H1 (cell line): ENCODE data around the gene ASCC3. TPM values are rescaled to one million over a fixed set of nuclear protein-coding genes. Genes with fewer than 3 reads are reported as not detected.

Experiments used
- CTCF ChIA-PET: fragments of 300-600 bp; sonication (Branson Sonifier 250); formaldehyde crosslinking; loops from one replicate; lab custom pipeline; 2021; ENCODE audit not compliant: partially characterized antibody; lab: Charles Lee
- POLR2A ChIA-PET: fragments of 300-600 bp; sonication (Branson Sonifier 250); formaldehyde crosslinking; loops from one replicate; lab custom pipeline; 2021; ENCODE audit warnings: inconsistent platforms; ENCODE audit not compliant: partially characterized antibody; lab: Charles Lee
- DNase-seq, 2 experiments: peaks; one replicate each; pipeline versions ENCODE4 v3.0.0 to v3.0.0-alpha.2; 2010 to 2022; ENCODE audit warnings: low spot score in 2 of 2, low read depth in 1 of 2, mixed read lengths in 1 of 2
- FAIRE-seq: peaks from 2 replicates; lab custom pipeline; 2011; peaks lifted over from hg19 to GRCh38; lab: Jason Lieb, UNC
- H2AFZ ChIP-seq: 2 replicates; pipeline ENCODE4 v1.8.1; 2012; ENCODE audit warnings: low read length, inconsistent platforms
- H2AK5ac ChIP-seq: 2 replicates; pipeline ENCODE4 v1.6.1; 2013; ENCODE audit warnings: low read depth, low read length
- H2BK120ac ChIP-seq: replicated peaks from 2 replicates; pipeline ENCODE3; 2013; ENCODE audit warnings: low read depth, low read length, inconsistent platforms
- H2BK12ac ChIP-seq: 2 replicates; pipeline ENCODE4 v1.6.1; 2013; ENCODE audit warnings: low read depth, low read length
- H2BK15ac ChIP-seq: 2 replicates; pipeline ENCODE4 v1.6.1; 2013; ENCODE audit warnings: low read length
- H2BK20ac ChIP-seq: 2 replicates; pipeline ENCODE4 v1.6.1; 2013; ENCODE audit warnings: low read length
- H2BK5ac ChIP-seq: 2 replicates; pipeline ENCODE4 v1.6.1; 2013; ENCODE audit warnings: low read depth, low read length
- H3K14ac ChIP-seq: 2 replicates; pipeline ENCODE4 v1.6.1; 2013; ENCODE audit warnings: inconsistent platforms; ENCODE audit not compliant: insufficient read length
- H3K18ac ChIP-seq: 2 replicates; pipeline ENCODE4 v1.6.1; 2013; ENCODE audit warnings: low read length; ENCODE audit errors: extremely low read depth
- H3K23ac ChIP-seq: 2 replicates; pipeline ENCODE4 v1.6.1; 2013; ENCODE audit warnings: inconsistent platforms; ENCODE audit not compliant: insufficient read length
- H3K23me2 ChIP-seq: 2 replicates; pipeline ENCODE4 v1.6.1; 2013; ENCODE audit warnings: low read depth, low read length
- H3K27ac ChIP-seq: 2 replicates; pipeline ENCODE4 v1.6.1; 2011; ENCODE audit warnings: low read depth, low read length, inconsistent platforms
- H3K27me3 ChIP-seq, 4 experiments: replicated peaks in 1 of 4; 1 replicate in 1 of 4; 2 replicates in 3 of 4; pipeline versions ENCODE4 v1.6.1 to v1.8.1; 2011 to 2013; ENCODE audit warnings: low read length in 3 of 4, mild to moderate bottlenecking in 3 of 4, inconsistent platforms in 2 of 4, mixed read lengths in 2 of 4, moderate library complexity in 1 of 4; ENCODE audit not compliant: control insufficient read depth in 3 of 4, insufficient read depth in 3 of 4; ENCODE audit errors: extremely low read depth in 1 of 4
- H3K36me3 ChIP-seq, 4 experiments: 2 replicates each; pipeline versions ENCODE4 v1.6.1 to v1.8.1; 2011 to 2013; ENCODE audit warnings: mild to moderate bottlenecking in 4 of 4, low read length in 3 of 4, moderate library complexity in 2 of 4, control low read depth in 1 of 4, inconsistent platforms in 1 of 4; ENCODE audit not compliant: insufficient read depth in 4 of 4, control insufficient read depth in 2 of 4
- H3K4ac ChIP-seq: replicated peaks from 2 replicates; pipeline ENCODE3; 2013; ENCODE audit warnings: low read length, low read depth, mixed read lengths, inconsistent platforms; ENCODE audit not compliant: insufficient read length
- H3K4me1 ChIP-seq, 4 experiments: replicated peaks in 1 of 4; 1 replicate in 1 of 4; 2 replicates in 3 of 4; pipeline versions ENCODE4 v1.6.1 to v1.8.1; 2011 to 2013; ENCODE audit warnings: low read length in 3 of 4, inconsistent platforms in 2 of 4, mixed read lengths in 1 of 4; ENCODE audit not compliant: insufficient read depth in 4 of 4, control insufficient read depth in 3 of 4
- H3K4me2 ChIP-seq, 2 experiments: 2 replicates each; pipeline versions ENCODE4 v1.6.1 to v1.8.1; 2011 to 2013; ENCODE audit warnings: low read depth in 2 of 2, low read length in 2 of 2, control low read depth in 1 of 2, inconsistent platforms in 1 of 2, mild to moderate bottlenecking in 1 of 2; ENCODE audit not compliant: insufficient read depth in 1 of 2
- H3K4me3 ChIP-seq, 4 experiments: fragments of 200-600, 300-600 bp in 1 of 4; sonication (generic), shearing (Covaris generic), sonication (Bioruptor Twin) in 1 of 4; 2 replicates each; pipeline versions ENCODE4 v1.5.1 to v1.8.1; 2011 to 2016; ENCODE audit warnings: low read length in 4 of 4, low read depth in 3 of 4, control low read depth in 2 of 4, inconsistent platforms in 2 of 4, mild to moderate bottlenecking in 2 of 4, mixed read lengths in 1 of 4, moderate library complexity in 1 of 4; ENCODE audit not compliant: insufficient read depth in 2 of 4; ENCODE audit errors: extremely low read depth in 1 of 4
- H3K56ac ChIP-seq: replicated peaks from 2 replicates; pipeline ENCODE3; 2013; ENCODE audit warnings: low read depth, mild to moderate bottlenecking, mixed read lengths, low read length, inconsistent platforms; ENCODE audit not compliant: insufficient read length
- H3K79me1 ChIP-seq: 2 replicates; pipeline ENCODE4 v1.6.1; 2013; ENCODE audit warnings: low read depth, low read length, control low read depth
- H3K79me2 ChIP-seq, 2 experiments: 2 replicates each; pipeline versions ENCODE4 v1.6.1 to v1.8.1; 2012 to 2013; ENCODE audit warnings: low read length in 2 of 2, mild to moderate bottlenecking in 2 of 2, inconsistent platforms in 1 of 2; ENCODE audit not compliant: insufficient read depth in 2 of 2, control insufficient read depth in 1 of 2
- H3K9ac ChIP-seq, 4 experiments: replicated peaks in 1 of 4; 1 replicate in 1 of 4; 2 replicates in 3 of 4; pipeline versions ENCODE4 v1.6.1 to v1.8.1; 2011 to 2013; ENCODE audit warnings: low read depth in 3 of 4, low read length in 3 of 4, control low read depth in 2 of 4, mild to moderate bottlenecking in 2 of 4, moderate library complexity in 2 of 4, inconsistent platforms in 1 of 4; ENCODE audit errors: extremely low read depth in 1 of 4
- H3K9me3 ChIP-seq, 2 experiments: 2 replicates each; pipeline versions ENCODE4 v1.6.1 to v1.8.1; 2012 to 2013; ENCODE audit warnings: mild to moderate bottlenecking in 2 of 2, moderate library complexity in 2 of 2, control low read depth in 1 of 2, inconsistent platforms in 1 of 2, low read depth in 1 of 2, low read length in 1 of 2, mixed read lengths in 1 of 2; ENCODE audit not compliant: insufficient read depth in 2 of 2
- H4K20me1 ChIP-seq, 2 experiments: replicated peaks in 1 of 2; 2 replicates each; pipeline versions ENCODE3 to v1.8.1; 2011 to 2013; ENCODE audit warnings: inconsistent platforms in 2 of 2, low read length in 2 of 2, mild to moderate bottlenecking in 1 of 2; ENCODE audit not compliant: insufficient read depth in 2 of 2, control insufficient read depth in 1 of 2
- H4K5ac ChIP-seq: 2 replicates; pipeline ENCODE4 v1.6.1; 2013; ENCODE audit warnings: low read length, low read depth, mixed read lengths, inconsistent platforms; ENCODE audit not compliant: insufficient read length
- H4K8ac ChIP-seq: 2 replicates; pipeline ENCODE4 v1.8.0; 2013; ENCODE audit warnings: mild to moderate bottlenecking, moderate library complexity, low read length, inconsistent platforms; ENCODE audit not compliant: insufficient read depth; ENCODE audit errors: extremely low read depth
- H4K91ac ChIP-seq: replicated peaks from 2 replicates; pipeline ENCODE3; 2013; ENCODE audit warnings: low read length, mixed read lengths, inconsistent platforms; ENCODE audit not compliant: insufficient read length
- ASH2L ChIP-seq: fragments of 200-600, 300-600 bp; sonication (generic); IDR thresholded peaks from one replicate; pipeline ENCODE4 v1.7.1; 2017; ENCODE audit warnings: low read length
- BRCA1 ChIP-seq: IDR thresholded peaks from 2 replicates; pipeline ENCODE4 v1.6.1; 2012; ENCODE audit warnings: low read depth, low read length, improper control_type of control experiment
- CHD1 ChIP-seq: IDR thresholded peaks from 2 replicates; pipeline ENCODE4 v1.6.1; 2012; ENCODE audit warnings: low read depth, low read length, improper control_type of control experiment
- CHD2 ChIP-seq: IDR thresholded peaks from 2 replicates; pipeline ENCODE4 v1.6.1; 2012; ENCODE audit warnings: low read length, improper control_type of control experiment
- KDM1A ChIP-seq: fragments of 200-600, 300-600 bp; sonication (generic); IDR thresholded peaks from 2 replicates; pipeline ENCODE4 v1.7.1; 2016; ENCODE audit warnings: mild to moderate bottlenecking, low read length, borderline replicate concordance
- KDM5A ChIP-seq: fragments of 200-600 bp; IDR thresholded peaks from 2 replicates; pipeline ENCODE4 v1.7.1; 2012; ENCODE audit warnings: mild to moderate bottlenecking, low read length, inconsistent platforms, mixed read lengths
- POLR2A ChIP-seq, 2 experiments: IDR thresholded peaks; 1 replicate in 1 of 2; 2 replicates in 1 of 2; pipeline ENCODE4 v1.6.1; 2011; ENCODE audit warnings: low read depth in 2 of 2, low read length in 2 of 2, mild to moderate bottlenecking in 2 of 2; ENCODE audit errors: control extremely low read depth in 1 of 2
- POLR2AphosphoS5 ChIP-seq: IDR thresholded peaks from 2 replicates; pipeline ENCODE4 v1.6.1; 2011; ENCODE audit warnings: low read depth, low read length
- POU5F1 ChIP-seq: IDR thresholded peaks from 2 replicates; pipeline ENCODE4 v1.6.1; 2011; ENCODE audit warnings: low read depth, mild to moderate bottlenecking, low read length, moderate library complexity
- RFX5 ChIP-seq: IDR thresholded peaks from 2 replicates; pipeline ENCODE4 v1.6.1; 2011; ENCODE audit warnings: low read depth, low read length, improper control_type of control experiment, borderline replicate concordance
- RNF2 ChIP-seq: fragments of 200-900, 300-1000 bp; sonication (generic); IDR thresholded peaks from 2 replicates; pipeline ENCODE4 v1.7.1; 2016; ENCODE audit warnings: borderline replicate concordance, low read depth, mild to moderate bottlenecking, antibody characterized with exemption, low read length; ENCODE audit not compliant: poor library complexity, severe bottlenecking; ENCODE audit errors: missing control alignments
- SIX5 ChIP-seq: IDR thresholded peaks from 2 replicates; pipeline ENCODE4 v1.6.1; 2011; ENCODE audit warnings: mild to moderate bottlenecking, low read depth, low read length
- SRF ChIP-seq: IDR thresholded peaks from 2 replicates; pipeline ENCODE4 v1.6.1; 2011; ENCODE audit warnings: mild to moderate bottlenecking, low read depth, low read length, moderate library complexity
- TAF7 ChIP-seq: optimal IDR thresholded peaks from 2 replicates; pipeline ENCODE3; 2011; ENCODE audit warnings: low read depth, mild to moderate bottlenecking, inconsistent platforms, low read length, moderate library complexity, borderline replicate concordance
- TCF12 ChIP-seq: IDR thresholded peaks from 2 replicates; pipeline ENCODE4 v1.6.1; 2011; ENCODE audit warnings: low read depth, mild to moderate bottlenecking, low read length
- WGBS, 2 experiments: shearing (Covaris generic) in 1 of 2; methylation state at CpG; one replicate each; pipeline versions ENCODE4 v1.1.6 to v1.1.7; 2013 to 2015; ENCODE audit warnings: low lambda C conversion rate in 2 of 2, mixed read lengths in 2 of 2, inconsistent platforms in 1 of 2, low coverage in 1 of 2, missing lambda C conversion rate in 1 of 2; ENCODE audit not compliant: insufficient replicate concordance in 2 of 2, insufficient coverage in 1 of 2, insufficient read length in 1 of 2; ENCODE audit errors: extremely low coverage in 1 of 2, missing lambda C conversion rate in 1 of 2; 5-methylcytosine and 5-hydroxymethylcytosine counted together
- polyA plus RNA-seq, 7 experiments: library from polyadenylated mRNA; depleted of rRNA in 3 of 7; stranded (reverse) in 5 of 7; unstranded in 2 of 7; fragments of >200 nt in 5 of 7; fragments of 200-250 nt in 2 of 7; gene quantifications; 1 replicate in 5 of 7; 2 replicates in 1 of 7; 4 replicates in 1 of 7; pipeline versions ENCODE4 v1.2.1 to v1.2.3, GENCODE V29; 2011 to 2013; ENCODE audit warnings: missing spikeins in 2 of 7, mixed read lengths in 2 of 7
- total RNA-seq: library from RNA; stranded (reverse); fragmentation: NEBNext Ultra II Directional; extraction: Animal tissue kit (Norgen Biotek cat#: 25700); gene quantifications from 2 replicates; pipeline ENCODE4 v1.2.1, GENCODE V29; 2021

The ASCC3 gene
- total and polyA plus RNA-seq, 2 of the 8 experiments (the other 6 are each of a cell fraction or from before 2014, with no cell fraction given) = 37.5 to 77.8 TPM

DNA sequence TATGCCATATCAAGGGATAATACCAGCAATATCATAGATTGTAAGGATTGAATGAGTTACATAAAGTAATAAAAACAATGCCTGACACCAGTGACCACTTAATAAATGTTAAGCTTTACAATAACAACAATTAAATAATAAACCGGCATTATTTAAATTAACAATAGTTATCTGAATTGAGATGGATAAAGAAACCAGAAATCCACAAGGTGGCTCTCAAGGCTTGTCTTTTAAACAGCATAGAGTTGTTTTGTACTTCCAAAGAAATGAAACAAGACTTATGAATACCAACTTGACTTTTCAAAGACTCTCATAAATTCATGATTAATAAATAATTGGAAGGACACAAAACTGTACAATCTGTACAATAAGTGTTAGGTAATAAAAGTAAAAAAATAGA, 203.1 kb downstream of the ASCC3 start:
- Histone ChIP-seq H3K14ac (no peak overlapping the region), H3K4me2 (no peak overlapping the region), H2BK20ac (no peak overlapping the region), H2BK12ac (no peak overlapping the region), H3K27ac (no peak overlapping the region), H3K27me3 (no peaks in the 10 kb centered on the region), H3K9me3 (no peaks in the 10 kb centered on the region), H3K36me3 (no peaks in the 10 kb centered on the region), H2AK5ac (no peak overlapping the region), H4K20me1 (no peaks in the 10 kb centered on the region), H3K23ac (no peak overlapping the region), H3K4ac (no peak overlapping the region), H3K4me3 (no peak overlapping the region), H3K79me2 (no peaks in the 10 kb centered on the region), H2BK15ac (no peak overlapping the region), H3K9ac (no peak overlapping the region), H2BK120ac (no peak overlapping the region), H3K4me1 (peaks cover 0 to 4% (median 1%) of the 10 kb centered on the region in 4 experiments; a peak in 2 of 7 replicates), H3K79me1 (no peaks in the 10 kb centered on the region), H4K5ac (no peak overlapping the region), H2AFZ (no peak overlapping the region), H4K8ac (no peak overlapping the region), H2BK5ac (no peak overlapping the region), H3K56ac (no peak overlapping the region), H3K23me2 (no peaks in the 10 kb centered on the region), H3K18ac (no peak overlapping the region), H4K91ac (no peak overlapping the region)
- no peak for DNase-seq
- WGBS, 2 experiments = 81% methylated on average over 1 of the region's 1 CpG; no CpG with 5 or more reads in 1 of the 2 experiments
- ChIA-PET CTCF (interaction anchor here (0.6 to 2.4 kb wide), 3 partner anchors 10 to 290 kb away, joined by 3 to 9 read pairs (median 5); no protein-coding TSS in a partner anchor), POLR2A (no interaction called here)
- no peak for FAIRE-seq
- no peak for TF ChIP-seq SRF
- no peak for TF ChIP-seq POU5F1
- TF ChIP-seq CHD1 = no peak
- no peak for TF ChIP-seq SIX5
- no peak for TF ChIP-seq RNF2
- TF ChIP-seq POLR2AphosphoS5 = no peak
- TF ChIP-seq TAF7 = no peak
- no peak for TF ChIP-seq KDM1A
- TF ChIP-seq BRCA1 = no peak
- no peak for TF ChIP-seq TCF12
- no peak for TF ChIP-seq POLR2A (IDR thresholded peaks at IDR 0.05; ENCODE audit: control extremely low read depth in 1 of 2, low read depth in 2 of 2, low read length in 2 of 2)
- no peak for TF ChIP-seq ASH2L
- no peak for TF ChIP-seq KDM5A
- no peak for TF ChIP-seq RFX5
- no peak for TF ChIP-seq CHD2
